GM23248 (cell line): ENCODE measurements around the gene SPDEF. TPM values are rescaled to one million over a fixed set of nuclear protein-coding genes. Genes with fewer than 3 reads are reported as not detected.

Experiments used
- DNase-seq: peaks from one replicate; pipeline ENCODE4 v3.0.0-alpha.2; 2015
- H2AFZ ChIP-seq: fragments of 200-600 bp; sonication (generic); 2 replicates; pipeline ENCODE4 v1.6.1; 2016; ENCODE audit warnings: antibody characterized with exemption
- H3F3A ChIP-seq: fragments of 200-600 bp; sonication (generic); 2 replicates; pipeline ENCODE4 v1.6.1; 2016; ENCODE audit warnings: mild to moderate bottlenecking, antibody characterized with exemption, mixed run types; ENCODE audit not compliant: insufficient read depth
- H3K27ac ChIP-seq: fragments of 200-600 bp; sonication (generic); 2 replicates; pipeline ENCODE4 v1.5.1; 2016; ENCODE audit warnings: mild to moderate bottlenecking
- H3K27me3 ChIP-seq: fragments of 200-600 bp; sonication (generic); replicated peaks from 2 replicates; pipeline ENCODE4 v1.6.1; 2016; ENCODE audit warnings: mild to moderate bottlenecking; ENCODE audit not compliant: insufficient read depth
- H3K36me3 ChIP-seq: fragments of 200-600 bp; sonication (generic); 2 replicates; pipeline ENCODE4 v1.6.1; 2016; ENCODE audit warnings: low read depth, mild to moderate bottlenecking
- H3K4me1 ChIP-seq: fragments of 200-600 bp; sonication (generic); 2 replicates; pipeline ENCODE4 v1.6.1; 2016; ENCODE audit warnings: mild to moderate bottlenecking; ENCODE audit not compliant: insufficient read depth
- H3K4me2 ChIP-seq: fragments of 200-600 bp; sonication (generic); one replicate; pipeline ENCODE4 v1.6.1; 2016; ENCODE audit warnings: mild to moderate bottlenecking; ENCODE audit not compliant: unreplicated experiment
- H3K4me3 ChIP-seq: fragments of 200-600 bp; sonication (generic); 2 replicates; pipeline ENCODE4 v1.5.1; 2016; ENCODE audit warnings: mild to moderate bottlenecking
- H3K79me2 ChIP-seq: fragments of 200-600 bp; sonication (generic); 2 replicates; pipeline ENCODE4 v1.6.1; 2016; ENCODE audit warnings: mild to moderate bottlenecking; ENCODE audit not compliant: insufficient read depth
- H3K9ac ChIP-seq: fragments of 200-600 bp; sonication (generic); 2 replicates; pipeline ENCODE4 v1.6.1; 2016; ENCODE audit warnings: mild to moderate bottlenecking
- H3K9me2 ChIP-seq: fragments of 200-600 bp; sonication (generic); 2 replicates; pipeline ENCODE4 v1.6.1; 2016; ENCODE audit warnings: mixed run types, mild to moderate bottlenecking, moderate library complexity; ENCODE audit not compliant: insufficient read depth
- H3K9me3 ChIP-seq: fragments of 200-600 bp; sonication (generic); one replicate; pipeline ENCODE4 v1.6.1; 2017; ENCODE audit warnings: low read depth
- H4K20me1 ChIP-seq: fragments of 200-600 bp; sonication (generic); 2 replicates; pipeline ENCODE4 v1.6.0; 2016; ENCODE audit not compliant: insufficient read depth
- EZH2 ChIP-seq: fragments of 200-600 bp; sonication (generic); IDR thresholded peaks from 2 replicates; pipeline ENCODE4 v1.6.1; 2018; ENCODE audit warnings: antibody characterized with exemption, mild to moderate bottlenecking; ENCODE audit not compliant: insufficient read depth, poor library complexity, severe bottlenecking
- EZH2phosphoT487 ChIP-seq: fragments of 200-600 bp; sonication (generic); IDR thresholded peaks from 2 replicates; pipeline ENCODE4 v1.6.1; 2018; ENCODE audit warnings: antibody characterized with exemption, moderate library complexity, mild to moderate bottlenecking, low read depth; ENCODE audit not compliant: insufficient read depth
- WGBS, 2 experiments: methylation state at CpG; one replicate each; pipeline ENCODE4 v1.1.6; 2015 to 2017; ENCODE audit warnings: low lambda C conversion rate in 2 of 2, low coverage in 1 of 2; ENCODE audit errors: missing lambda C conversion rate in 2 of 2; 5-methylcytosine and 5-hydroxymethylcytosine counted together
- in situ Hi-C: fragments of 300-500 bp; cut with MboI; formaldehyde crosslinking; loops from 2 replicates; pipeline ENCODE4 v1.15.0; 2020
- polyA plus RNA-seq: library from polyadenylated mRNA; unstranded; fragments of >200 nt; fragmentation: Nextera tagmentation; extraction: Ambion mirVana; gene quantifications from 2 replicates; pipeline ENCODE4 v1.2.1, GENCODE V29; 2016
- total RNA-seq: library from RNA; depleted of rRNA; stranded (reverse); fragments of >200 nt; shearing (Covaris generic); gene quantifications from 2 replicates; pipeline ENCODE4 v1.2.3, GENCODE V29; 2014

The SPDEF gene
- total and polyA plus RNA-seq, 2 experiments from 2014 or later = not detected

DNA sequence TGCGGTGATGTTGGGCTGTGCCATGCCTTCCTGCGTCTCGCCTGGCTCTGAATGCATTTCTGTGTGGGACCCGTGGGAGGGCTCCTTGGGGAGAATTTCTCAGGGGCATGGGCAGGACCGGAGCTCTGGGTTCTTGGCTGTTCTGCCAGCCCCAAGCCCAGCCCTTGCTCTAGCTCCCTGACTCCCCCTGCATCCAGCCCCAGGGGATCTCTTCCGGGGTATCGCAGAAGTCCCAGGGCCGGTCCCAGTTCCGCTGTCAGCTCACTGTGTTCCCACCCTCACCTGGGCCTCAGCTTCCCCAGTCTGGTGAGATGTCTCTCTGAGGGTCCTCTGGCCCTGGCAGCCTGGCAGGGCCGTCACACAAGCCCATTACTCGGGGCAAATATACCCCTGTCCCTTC, 20.5 kb downstream of the SPDEF start:
- no peaks in the 10 kb centered on the region for H3K79me2 ChIP-seq
- no peak overlapping the region for H2AFZ ChIP-seq
- no peak for DNase-seq
- H3K4me3 ChIP-seq = no peak overlapping the region
- no peak overlapping the region for H3K9ac ChIP-seq
- H3F3A ChIP-seq = no peaks in the 10 kb centered on the region
- H3K9me2 ChIP-seq = no peaks in the 10 kb centered on the region
- no peak overlapping the region for H3K4me2 ChIP-seq
- no peaks in the 10 kb centered on the region for H3K27me3 ChIP-seq
- no peak overlapping the region for H3K27ac ChIP-seq
- no peak for TF ChIP-seq EZH2
- no peak for TF ChIP-seq EZH2phosphoT487
- H3K9me3 ChIP-seq = no peaks in the 10 kb centered on the region
- no peaks in the 10 kb centered on the region for H3K4me1 ChIP-seq
- in situ Hi-C loops = no loop called here
- no peaks in the 10 kb centered on the region for H4K20me1 ChIP-seq
- H3K36me3 ChIP-seq = no peaks in the 10 kb centered on the region
- 73 to 84% methylated on average over 10 to 11 of the region's 11 CpGs for WGBS, 2 experiments

DNA sequence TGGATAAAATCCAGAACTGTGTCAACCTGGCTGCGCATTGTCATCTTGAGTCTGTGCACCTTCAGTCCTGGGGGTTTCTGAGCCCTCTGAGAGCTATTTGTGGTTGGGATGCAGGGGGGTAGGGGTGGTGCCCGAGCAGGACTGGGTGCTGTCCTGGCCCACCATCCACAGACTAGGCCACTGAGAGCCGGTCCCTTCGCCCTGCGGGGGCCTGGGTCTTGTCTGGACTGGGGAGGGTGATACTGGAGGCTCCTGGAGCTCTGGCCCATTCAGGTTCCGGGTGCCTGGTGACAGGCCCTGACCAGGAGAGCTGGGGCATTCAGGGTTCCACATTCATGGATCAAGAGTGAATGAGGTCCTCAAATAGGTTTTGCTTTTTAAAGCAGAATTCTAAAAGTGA, 20.9 kb downstream of the SPDEF start:
- H3K9me3 ChIP-seq = no peaks in the 10 kb centered on the region
- DNase-seq = no peak
- no peak overlapping the region for H2AFZ ChIP-seq
- H3K79me2 ChIP-seq = no peaks in the 10 kb centered on the region
- no peaks in the 10 kb centered on the region for H3K9me2 ChIP-seq
- H3K4me3 ChIP-seq = no peak overlapping the region
- 72 to 75% methylated on average over 6 of the region's 6 CpGs for WGBS, 2 experiments
- no peak overlapping the region for H3K27ac ChIP-seq
- in situ Hi-C loops = no loop called here
- no peaks in the 10 kb centered on the region for H3K36me3 ChIP-seq
- no peak overlapping the region for H3K4me2 ChIP-seq
- H3K27me3 ChIP-seq = no peaks in the 10 kb centered on the region
- H3F3A ChIP-seq = no peaks in the 10 kb centered on the region
- no peaks in the 10 kb centered on the region for H3K4me1 ChIP-seq
- no peak for TF ChIP-seq EZH2
- no peak for TF ChIP-seq EZH2phosphoT487
- H4K20me1 ChIP-seq = no peaks in the 10 kb centered on the region
- no peak overlapping the region for H3K9ac ChIP-seq

DNA sequence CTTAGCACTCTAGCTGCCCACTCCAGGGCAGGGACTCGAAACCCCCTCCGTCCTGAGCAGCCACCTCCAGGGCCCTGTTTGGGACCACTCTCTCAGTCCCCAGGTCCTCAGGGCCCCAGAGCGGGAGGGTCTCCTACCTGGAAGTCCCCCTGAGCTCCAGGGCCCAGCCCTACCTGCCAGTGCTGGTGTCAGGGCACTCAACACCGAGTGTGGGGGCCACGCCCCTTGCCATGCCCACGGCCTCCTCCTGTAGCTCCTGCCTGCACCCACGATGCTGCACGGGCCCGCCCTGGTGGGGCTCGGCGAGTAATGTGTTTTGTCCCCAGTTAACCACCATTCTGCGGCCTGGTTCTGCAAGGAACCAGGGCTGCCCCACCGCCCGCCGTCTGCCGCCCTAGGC, 21.5 kb downstream of the SPDEF start:
- TF ChIP-seq EZH2 (no peak), EZH2phosphoT487 (no peak)
- no peak overlapping the region for H3K27ac ChIP-seq
- no peaks in the 10 kb centered on the region for H3K4me1 ChIP-seq
- no peaks in the 10 kb centered on the region for H3K27me3 ChIP-seq
- H3K36me3 ChIP-seq = no peaks in the 10 kb centered on the region
- no peak overlapping the region for H3K9ac ChIP-seq
- no peaks in the 10 kb centered on the region for H3F3A ChIP-seq
- no peak overlapping the region for H3K4me3 ChIP-seq
- no peak overlapping the region for H2AFZ ChIP-seq
- WGBS, 2 experiments = 65 to 72% methylated on average over 15 to 16 of the region's 16 CpGs
- no peaks in the 10 kb centered on the region for H3K9me2 ChIP-seq
- no peaks in the 10 kb centered on the region for H3K9me3 ChIP-seq
- no peak overlapping the region for H3K4me2 ChIP-seq
- in situ Hi-C loops = no loop called here
- DNase-seq = no peak
- H4K20me1 ChIP-seq = no peaks in the 10 kb centered on the region
- H3K79me2 ChIP-seq = no peaks in the 10 kb centered on the region

DNA sequence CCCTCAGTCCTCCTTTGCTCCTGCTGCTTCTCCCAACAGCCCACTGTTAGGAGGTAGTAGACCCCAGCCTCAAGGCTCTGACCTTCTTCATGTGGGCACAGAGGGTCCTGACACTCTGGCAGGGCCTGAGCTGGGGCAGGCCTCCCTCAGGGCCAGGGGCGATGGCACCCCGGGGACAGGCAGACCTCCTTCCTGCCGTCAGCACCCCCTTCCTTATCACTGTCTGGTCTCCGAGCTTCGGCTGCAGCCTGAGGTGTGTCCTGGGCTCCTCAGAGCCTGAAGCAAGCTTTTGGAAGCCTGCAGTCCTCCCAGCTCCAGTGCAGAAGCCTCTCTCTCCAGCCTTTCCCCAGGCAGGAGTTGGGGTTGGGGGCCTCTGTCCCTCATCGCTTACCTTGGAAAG, 22.0 kb downstream of the SPDEF start:
- Histone ChIP-seq H3K36me3 (no peaks in the 10 kb centered on the region), H3K4me1 (no peaks in the 10 kb centered on the region), H3K4me2 (no peak overlapping the region), H4K20me1 (no peaks in the 10 kb centered on the region), H3K79me2 (no peaks in the 10 kb centered on the region), H3K9me2 (no peaks in the 10 kb centered on the region), H3F3A (no peaks in the 10 kb centered on the region), H3K27ac (no peak overlapping the region), H3K9ac (no peak overlapping the region), H2AFZ (no peak overlapping the region), H3K4me3 (no peak overlapping the region), H3K27me3 (no peaks in the 10 kb centered on the region), H3K9me3 (no peaks in the 10 kb centered on the region)
- in situ Hi-C loops = no loop called here
- TF ChIP-seq EZH2phosphoT487 = no peak
- TF ChIP-seq EZH2 = no peak
- WGBS, 2 experiments = 76% methylated on average over 6 of the region's 6 CpGs
- no peak for DNase-seq

DNA sequence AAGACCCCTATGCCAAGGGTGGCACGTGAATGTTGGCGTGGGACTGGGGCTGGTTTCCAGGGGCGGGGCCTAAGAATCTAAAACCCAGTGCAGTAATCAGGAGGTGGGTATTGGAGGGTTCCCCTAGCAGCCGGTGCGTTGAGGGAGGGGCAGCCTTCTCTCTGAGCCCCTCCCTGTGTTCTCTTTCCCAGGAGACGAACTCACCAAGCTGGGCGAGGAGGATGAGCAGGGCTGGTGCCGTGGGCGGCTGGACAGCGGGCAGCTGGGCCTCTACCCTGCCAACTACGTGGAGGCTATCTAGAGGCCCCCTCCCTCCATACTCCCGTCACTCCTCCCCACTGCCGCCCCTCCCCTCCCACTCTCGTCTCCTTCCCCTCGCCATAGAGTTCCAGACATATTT, 23.9 kb downstream of the SPDEF start:
- 83 to 89% methylated on average over 9 to 15 of the region's 15 CpGs for WGBS, 2 experiments
- no peak overlapping the region for H2AFZ ChIP-seq
- H3K4me3 ChIP-seq = no peak overlapping the region
- no peaks in the 10 kb centered on the region for H3K27me3 ChIP-seq
- H3K4me2 ChIP-seq = no peak overlapping the region
- H3K9me2 ChIP-seq = no peaks in the 10 kb centered on the region
- no peaks in the 10 kb centered on the region for H3K79me2 ChIP-seq
- no peak overlapping the region for H3K9ac ChIP-seq
- H3K36me3 ChIP-seq = no peaks in the 10 kb centered on the region
- DNase-seq = no peak
- H3F3A ChIP-seq = no peaks in the 10 kb centered on the region
- in situ Hi-C loops = no loop called here
- no peaks in the 10 kb centered on the region for H3K9me3 ChIP-seq
- TF ChIP-seq EZH2 = no peak
- no peak for TF ChIP-seq EZH2phosphoT487
- no peaks in the 10 kb centered on the region for H4K20me1 ChIP-seq
- H3K4me1 ChIP-seq = no peaks in the 10 kb centered on the region
- H3K27ac ChIP-seq = no peak overlapping the region
